ENCODE measurements around the gene SLC19A1.
"Not testable (repeated sequence)": the region's sequence is repeated elsewhere in the genome, so short reads cannot be mapped to it uniquely, and the experiment has no call there.

Gene SLC19A1

DNA sequence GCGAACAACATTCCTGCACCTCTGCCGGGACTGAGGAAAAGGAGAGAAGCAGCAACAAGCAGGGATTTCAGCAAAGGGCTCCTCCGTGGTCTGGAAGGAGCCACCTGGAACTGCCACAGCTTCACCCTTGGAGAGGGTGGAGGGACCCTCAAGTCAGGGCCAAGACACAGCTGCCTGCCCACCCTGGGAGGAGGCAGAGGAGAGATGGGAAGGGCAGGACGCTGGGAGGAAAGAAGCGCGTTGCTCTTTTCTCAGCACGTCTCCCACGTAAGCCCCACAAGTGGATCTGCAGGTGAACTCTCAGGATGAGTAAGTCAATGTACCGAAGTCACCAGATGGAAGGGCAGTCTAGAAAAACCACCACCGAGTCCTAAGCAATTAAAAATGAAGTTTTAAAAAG lies 39.6 kb downstream of the SLC19A1 start:
- DNase-seq (ENCODE audit: low read depth in 1 of 2, low spot score in 1 of 2), result no peak
- in situ Hi-C loops (cut with HindIII; ENCODE audit: low pct_unique_long_range_greater_than_20kb, low sequenced_read_pairs), result no loop called here
- no peak for TF ChIP-seq JUND (IDR thresholded peaks at IDR 0.05; ENCODE audit: low read depth)

DNA sequence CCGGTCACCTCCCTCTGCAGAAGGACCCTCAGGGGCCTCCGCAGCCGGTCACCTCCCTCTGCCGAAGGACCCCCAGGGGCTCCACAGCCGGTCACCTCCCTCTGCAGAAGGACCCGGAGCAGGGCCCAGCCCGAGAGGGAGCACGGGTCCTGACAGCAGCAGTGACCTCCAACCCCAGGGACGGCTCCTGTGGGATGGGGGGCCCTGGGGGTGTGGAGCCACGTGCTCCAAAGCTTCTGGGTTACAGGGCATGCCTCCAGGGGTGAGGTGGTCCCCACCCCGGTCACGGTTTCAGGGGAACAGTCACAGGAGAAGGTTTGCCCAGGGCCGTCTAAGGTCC lies 40.3 kb downstream of the SLC19A1 start:
- no peak for TF ChIP-seq JUND (IDR thresholded peaks at IDR 0.05; ENCODE audit: low read depth)
- no peak for DNase-seq (ENCODE audit: low read depth in 1 of 2, low spot score in 1 of 2)
- in situ Hi-C loops (cut with HindIII; ENCODE audit: low pct_unique_long_range_greater_than_20kb, low sequenced_read_pairs), result no loop called here

DNA sequence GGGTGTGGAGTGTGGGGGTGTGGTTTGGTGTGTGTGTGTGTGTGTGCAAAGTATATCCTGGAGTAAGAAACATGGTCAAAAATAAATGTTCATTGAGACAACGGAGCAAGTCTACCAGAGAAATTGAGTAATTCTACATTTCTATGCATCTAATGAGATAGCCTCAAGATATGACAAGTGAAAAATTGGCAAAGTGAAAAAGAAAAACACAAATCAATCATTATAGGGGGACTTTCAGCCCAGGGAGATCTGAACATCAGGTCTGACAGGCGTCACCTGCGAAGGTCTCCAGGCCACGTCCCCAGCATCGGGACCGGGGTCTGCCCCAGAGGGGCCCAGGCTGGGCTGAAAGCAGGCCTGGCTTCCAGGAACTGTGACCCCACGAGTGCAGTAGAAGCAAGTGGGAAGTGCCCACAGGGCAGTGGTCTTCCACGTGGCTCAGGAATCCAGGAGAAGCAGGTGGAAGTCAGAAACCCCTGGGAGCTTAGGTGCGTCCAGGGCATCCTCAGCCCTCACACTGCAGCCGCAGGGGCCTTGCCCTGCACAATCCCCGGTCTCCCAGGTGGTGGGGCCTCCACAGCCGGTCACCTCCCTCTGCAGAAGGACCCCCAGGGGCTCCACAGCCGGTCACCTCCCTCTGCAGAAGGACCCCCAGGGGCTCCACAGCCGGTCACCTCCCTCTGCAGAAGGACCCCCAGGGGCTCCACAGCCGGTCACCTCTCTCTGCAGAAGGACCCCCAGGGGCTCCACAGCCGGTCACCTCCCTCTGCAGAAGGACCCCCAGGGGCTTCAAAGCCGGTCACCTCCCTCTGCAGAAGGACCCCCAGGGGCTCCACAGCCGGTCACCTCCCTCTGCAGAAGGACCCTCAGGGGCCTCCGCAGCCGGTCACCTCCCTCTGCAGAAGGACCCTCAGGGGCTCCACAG lies 40.9 kb downstream of the SLC19A1 start:
- in situ Hi-C loops (cut with HindIII; ENCODE audit: low pct_unique_long_range_greater_than_20kb, low sequenced_read_pairs); DNase-seq (ENCODE audit: low read depth in 1 of 2, low spot score in 1 of 2): not testable (repeated sequence)

DNA sequence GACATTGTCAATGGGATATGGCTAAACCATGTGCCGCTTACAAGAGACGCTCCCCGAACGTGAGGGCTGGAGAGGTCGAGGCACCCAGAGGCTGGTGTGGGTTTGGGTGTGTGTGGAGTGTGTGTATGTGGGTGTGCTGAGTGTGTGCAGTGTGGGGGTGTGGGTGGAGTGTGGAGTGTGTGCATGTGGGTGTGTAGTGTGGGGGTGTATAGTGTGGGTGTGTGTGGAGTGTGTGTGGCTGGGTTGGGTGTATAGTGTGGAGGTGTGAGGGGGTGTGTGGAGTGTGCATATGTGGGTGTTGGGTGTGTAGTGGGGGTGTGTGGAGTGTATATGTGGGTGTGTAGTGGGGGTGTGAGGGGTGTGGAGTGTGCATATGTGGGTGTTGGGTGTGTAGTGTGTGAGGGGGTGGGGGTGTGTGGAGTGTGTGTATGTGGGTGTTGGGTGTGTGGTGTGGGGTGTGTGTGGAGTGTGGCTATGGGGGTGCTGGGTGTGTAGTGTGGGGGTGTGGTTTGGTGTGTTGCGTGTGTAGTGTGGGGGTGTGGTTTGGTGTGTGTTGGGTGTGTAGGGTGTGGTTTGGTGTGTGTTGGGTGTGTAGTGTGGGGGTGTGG lies 42.2 kb downstream of the SLC19A1 start:
- no peak for TF ChIP-seq JUND (IDR thresholded peaks at IDR 0.05; ENCODE audit: low read depth)
- in situ Hi-C loops (cut with HindIII; ENCODE audit: low pct_unique_long_range_greater_than_20kb, low sequenced_read_pairs), result no loop called here
- no peak for DNase-seq (ENCODE audit: low read depth in 1 of 2, low spot score in 1 of 2)

DNA sequence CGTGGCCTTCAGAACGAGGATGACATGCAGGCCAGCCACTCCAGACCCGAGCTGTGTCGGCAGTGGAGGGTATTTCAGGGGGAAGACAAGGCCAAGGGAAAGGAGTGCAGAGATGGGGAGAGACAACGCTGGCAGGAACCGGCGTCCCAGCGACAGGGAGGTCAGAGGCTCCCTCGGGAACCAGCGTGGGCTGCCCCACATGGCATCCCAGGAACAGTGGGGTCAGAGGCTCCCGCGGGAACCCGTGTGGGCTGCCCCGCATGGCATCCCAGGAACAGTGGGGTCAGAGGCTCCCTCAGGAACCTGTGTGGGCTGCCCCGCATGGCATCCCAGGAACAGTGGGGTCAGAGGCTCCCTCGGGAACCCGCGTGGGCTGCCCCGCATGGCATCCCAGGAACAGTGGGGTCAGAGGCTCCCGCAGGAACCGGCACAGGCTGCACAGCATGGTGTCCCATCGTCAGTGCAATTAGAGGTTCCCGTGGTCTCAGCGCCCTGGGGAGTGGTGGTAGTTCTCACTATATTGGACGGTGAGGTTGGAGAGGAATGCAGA lies 43.0 kb downstream of the SLC19A1 start:
- TF ChIP-seq JUND (IDR thresholded peaks at IDR 0.05; ENCODE audit: low read depth), result no peak
- no peak for DNase-seq (ENCODE audit: low read depth in 1 of 2, low spot score in 1 of 2)
- in situ Hi-C loops (cut with HindIII; ENCODE audit: low pct_unique_long_range_greater_than_20kb, low sequenced_read_pairs), result no loop called here

DNA sequence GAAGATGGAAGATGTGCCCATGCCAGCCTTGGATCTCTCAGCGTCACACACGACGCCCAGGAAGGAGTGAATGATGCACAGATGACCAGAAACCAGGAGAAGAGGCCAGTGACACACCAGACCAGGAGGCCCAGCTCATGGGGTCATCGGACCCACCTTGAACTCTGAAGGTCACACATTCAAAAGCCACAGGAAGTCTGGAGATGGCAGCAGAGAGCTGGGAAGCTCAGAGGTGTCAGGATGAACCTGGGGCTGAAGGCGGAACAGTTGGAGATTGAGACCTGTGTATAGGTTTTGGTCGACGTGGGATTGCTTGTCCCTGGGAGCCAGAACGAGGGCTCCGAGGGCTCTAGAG lies 43.6 kb downstream of the SLC19A1 start:
- in situ Hi-C loops (cut with HindIII; ENCODE audit: low pct_unique_long_range_greater_than_20kb, low sequenced_read_pairs), result no loop called here
- no peak for TF ChIP-seq JUND (IDR thresholded peaks at IDR 0.05; ENCODE audit: low read depth)
- DNase-seq (ENCODE audit: low read depth in 1 of 2, low spot score in 1 of 2), result peak in 1 of 2 experiments; percentile 55

DNA sequence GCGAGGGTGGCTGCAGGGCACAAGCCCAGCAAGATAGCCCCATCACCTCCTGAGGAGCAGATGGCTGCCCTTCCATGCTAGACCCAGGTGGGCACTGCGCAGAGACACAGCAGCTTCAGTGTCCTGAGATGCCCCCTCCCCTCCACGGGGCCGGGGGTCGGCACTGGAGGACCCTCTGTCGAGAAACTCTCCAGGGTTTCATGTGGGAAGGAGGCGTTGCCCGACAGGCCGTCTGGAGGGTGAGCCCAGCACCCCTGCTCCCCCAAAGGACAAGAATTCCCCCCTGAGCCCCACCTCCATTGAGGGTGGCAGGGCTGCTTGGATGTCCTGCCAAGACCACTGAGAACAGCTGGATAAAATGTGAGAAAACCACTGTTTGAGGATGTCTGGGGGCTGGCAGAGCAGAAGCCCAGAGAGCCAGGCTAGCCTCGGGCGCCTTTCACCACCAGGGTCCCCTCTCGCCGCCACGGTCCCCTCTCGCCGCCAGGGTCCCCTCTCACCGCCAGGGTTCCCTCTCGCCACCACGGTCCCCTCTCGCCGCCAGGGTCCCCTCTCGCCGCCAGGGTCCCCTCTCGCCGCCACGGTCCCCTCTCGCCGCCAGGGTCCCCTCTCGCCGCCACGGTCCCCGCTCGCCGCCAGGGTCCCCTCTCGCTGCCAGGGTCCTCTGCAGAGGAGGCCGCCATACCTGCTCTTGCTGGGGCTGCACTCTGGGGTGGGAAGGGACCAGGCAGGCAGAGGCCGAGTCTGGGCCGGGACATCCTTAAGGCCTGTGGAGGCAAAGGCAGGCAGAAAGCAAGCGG lies 44.2 kb downstream of the SLC19A1 start:
- DNase-seq (ENCODE audit: low read depth in 1 of 2, low spot score in 1 of 2), result no peak
- TF ChIP-seq JUND (IDR thresholded peaks at IDR 0.05; ENCODE audit: low read depth), result no peak
- in situ Hi-C loops (cut with HindIII; ENCODE audit: low pct_unique_long_range_greater_than_20kb, low sequenced_read_pairs), result no loop called here

DNA sequence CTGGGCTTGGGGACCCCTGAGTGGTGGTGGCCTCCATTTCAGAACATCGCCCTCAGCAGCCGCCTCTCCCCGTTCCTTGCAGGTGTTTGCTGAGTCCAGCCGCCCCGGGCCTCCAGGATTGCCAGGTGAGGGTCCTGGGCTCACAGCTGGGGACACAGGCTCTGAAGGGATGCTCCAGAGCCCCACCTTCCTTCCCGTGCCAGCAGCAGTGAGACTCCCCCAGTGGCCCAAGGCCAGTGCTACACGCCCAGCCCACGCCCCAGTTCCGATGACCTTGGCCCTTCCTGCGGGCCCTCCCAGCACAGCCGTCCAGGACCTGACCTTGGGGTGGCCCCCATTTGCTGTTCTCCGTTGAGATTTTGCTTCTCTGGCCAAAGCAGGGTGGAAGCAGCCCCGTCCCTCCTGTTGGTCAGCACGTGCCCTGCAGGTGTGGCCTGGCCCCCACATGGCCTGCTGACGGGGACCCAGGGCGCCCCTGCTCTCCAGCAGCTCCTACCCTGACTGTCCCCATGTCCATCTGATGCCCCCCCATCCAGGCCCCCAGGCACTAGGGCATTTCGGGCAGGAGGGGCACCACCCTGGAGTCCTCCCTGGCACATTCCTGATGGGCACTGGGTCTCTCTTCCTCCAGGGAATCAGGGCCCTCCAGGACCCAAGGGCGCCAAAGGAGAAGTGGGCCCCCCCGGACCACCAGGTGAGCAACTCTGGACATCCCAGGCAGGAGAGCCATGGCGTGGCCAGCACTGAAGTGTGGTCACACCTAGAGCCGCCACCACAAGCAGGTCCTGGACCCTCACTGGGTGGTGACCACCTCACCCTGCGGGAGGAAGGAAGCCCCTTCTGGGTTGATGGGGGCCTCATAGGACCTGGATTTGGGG lies 45.0 kb downstream of the SLC19A1 start:
- DNase-seq (ENCODE audit: low read depth in 1 of 2, low spot score in 1 of 2), result no peak
- in situ Hi-C loops (cut with HindIII; ENCODE audit: low pct_unique_long_range_greater_than_20kb, low sequenced_read_pairs), result no loop called here
- no peak for TF ChIP-seq JUND (IDR thresholded peaks at IDR 0.05; ENCODE audit: low read depth)

DNA sequence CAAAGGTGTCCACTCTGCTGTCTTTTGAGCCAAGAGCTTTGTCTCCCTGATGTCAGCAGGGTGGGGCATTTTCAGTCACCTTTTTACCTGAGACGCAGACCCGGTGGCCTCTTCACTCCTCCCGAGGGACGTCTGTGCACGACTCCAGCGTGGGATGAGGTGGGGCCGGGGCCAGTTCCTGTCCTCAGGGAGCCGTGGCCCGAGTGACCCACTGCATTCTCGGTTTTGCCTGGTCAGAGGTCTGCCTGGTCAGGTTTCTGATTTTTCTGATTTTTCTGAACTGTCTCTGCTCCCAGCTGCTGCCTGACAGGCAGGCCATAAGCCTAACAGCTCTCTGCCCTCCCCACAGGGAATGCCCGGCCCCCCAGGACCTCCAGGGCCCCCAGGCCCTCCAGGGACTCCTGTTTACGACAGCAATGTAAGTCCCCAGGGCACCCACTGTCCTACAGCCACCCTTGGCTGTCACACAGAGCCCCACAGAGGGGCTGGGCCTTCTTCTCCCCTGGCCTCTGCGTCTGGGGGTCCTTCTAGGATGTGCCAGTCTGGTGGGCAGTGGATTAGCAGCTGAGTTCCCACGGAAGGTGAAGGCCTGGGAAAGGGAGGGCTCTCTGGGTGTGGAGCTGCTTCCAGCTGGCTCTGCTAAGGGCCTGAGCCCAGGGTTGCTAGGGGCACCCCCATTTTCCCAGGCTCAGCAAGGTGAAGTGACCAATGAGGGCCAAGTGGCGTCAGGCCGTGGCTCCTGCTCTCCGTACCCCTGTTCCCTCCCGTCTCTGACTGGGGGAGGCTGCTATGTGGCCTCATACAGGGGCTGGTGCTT lies 45.9 kb downstream of the SLC19A1 start:
- in situ Hi-C loops (cut with HindIII; ENCODE audit: low pct_unique_long_range_greater_than_20kb, low sequenced_read_pairs), result no loop called here
- DNase-seq (ENCODE audit: low read depth in 1 of 2, low spot score in 1 of 2), result no peak
- no peak for TF ChIP-seq JUND (IDR thresholded peaks at IDR 0.05; ENCODE audit: low read depth)

DNA sequence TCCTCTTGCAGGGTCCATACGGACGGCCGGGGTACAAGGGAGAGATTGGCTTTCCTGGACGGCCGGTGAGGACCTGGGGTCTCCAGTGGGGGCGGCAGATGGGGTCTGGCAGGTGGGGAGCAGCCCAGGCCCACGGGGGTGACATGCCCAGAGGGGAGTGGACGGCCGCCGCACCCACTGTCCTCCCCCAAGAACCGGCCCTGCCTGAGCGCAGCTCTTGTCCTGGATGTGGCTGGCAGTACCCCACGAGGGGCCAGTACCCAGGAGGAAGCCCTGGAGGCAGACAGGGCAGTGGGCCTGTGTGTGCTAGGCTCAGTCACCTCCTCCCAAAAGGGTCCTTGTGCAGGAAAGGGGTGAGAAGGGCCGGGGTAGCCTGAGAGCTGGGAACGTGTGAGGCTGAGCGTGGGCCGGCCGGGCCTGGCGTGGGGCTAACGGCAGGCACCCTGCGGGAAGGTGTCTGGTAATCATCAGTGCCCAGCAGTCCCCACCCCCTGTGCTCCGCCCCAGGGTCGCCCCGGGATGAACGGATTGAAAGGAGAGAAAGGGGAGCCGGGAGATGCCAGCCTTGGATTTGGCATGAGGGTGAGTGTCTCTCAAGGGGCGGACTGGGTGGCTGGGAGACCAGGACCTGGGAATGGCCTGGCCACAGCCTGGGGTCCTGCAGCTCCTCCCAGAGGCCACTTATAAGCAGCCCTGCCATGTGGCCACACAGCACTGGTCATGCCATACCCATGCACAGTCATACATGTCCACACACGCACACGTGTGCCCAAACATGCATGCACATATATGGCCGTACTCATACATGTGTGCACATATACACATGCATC lies 47.2 kb downstream of the SLC19A1 start:
- TF ChIP-seq JUND (IDR thresholded peaks at IDR 0.05; ENCODE audit: low read depth), result no peak
- in situ Hi-C loops (cut with HindIII; ENCODE audit: low pct_unique_long_range_greater_than_20kb, low sequenced_read_pairs), result no loop called here
- DNase-seq (ENCODE audit: low read depth in 1 of 2, low spot score in 1 of 2), result no peak

Measured in T47D (cell line).